Stimulated activated CD4-positive, alpha-beta T cell treated with anti-CD3 and anti-CD28 coated beads, Interleukin-4, amount 100 ng/mL, for 48 hours (primary cell): Measurements from ENCODE around the gene ADGRG1.
"Not testable (repeated sequence)": the region's sequence is repeated elsewhere in the genome, so short reads cannot be mapped to it uniquely, and the experiment has no call there.

Experiments
- DNase-seq, 2 donors: peaks; one replicate each; pipeline ENCODE4 v3.0.0-alpha.2; 2020; ENCODE audit warnings: low read depth in 2 of 2

ADGRG1 gene

GRCh38 chr16:57628008-57628781, at the start of gene ADGRG1:
TSS of gene ADGRG1 (plus strand) at chr16:57628630. CDS start at chr16:57650288, 21,658 bp downstream.
- peak; percentile 47 to 48 for DNase-seq

GRCh38 chr16:57579361-57579665, 49.1 kb upstream of the ADGRG1 start:
- no peak for DNase-seq

GRCh38 chr16:57585051-57585687, 43.3 kb upstream of the ADGRG1 start:
- DNase-seq = no peak

GRCh38 chr16:57588831-57589230, 39.6 kb upstream of the ADGRG1 start:
- DNase-seq = no peak

- no peak for DNase-seq
These were observed 39.1 kb upstream of the ADGRG1 start for GRCh38 chr16:57589374-57589773.

GRCh38 chr16:57590654-57591085, 37.8 kb upstream of the ADGRG1 start:
- no peak for DNase-seq

- peak; percentile 65 to 75 for DNase-seq
These were observed 37.2 kb upstream of the ADGRG1 start for GRCh38 chr16:57591086-57591869.

- DNase-seq = no peak
These were observed 36.5 kb upstream of the ADGRG1 start for GRCh38 chr16:57591870-57592485.

- DNase-seq = peak in 1 of 2 donors; percentile 47
These were observed 35.8 kb upstream of the ADGRG1 start for GRCh38 chr16:57592591-57593003.

- no peak for DNase-seq
These were observed 35.4 kb upstream of the ADGRG1 start for GRCh38 chr16:57593021-57593420.

GRCh38 chr16:57593990-57594389, 34.4 kb upstream of the ADGRG1 start:
- no peak for DNase-seq

GRCh38 chr16:57594531-57595031, 33.8 kb upstream of the ADGRG1 start:
- DNase-seq = no peak

- DNase-seq = not testable (repeated sequence)
These were observed 32.2 kb upstream of the ADGRG1 start for GRCh38 chr16:57596234-57596633.

GRCh38 chr16:57598437-57598836, 30.0 kb upstream of the ADGRG1 start:
- no peak for DNase-seq

GRCh38 chr16:57600048-57600835, 28.2 kb upstream of the ADGRG1 start:
- peak in 1 of 2 donors; percentile 37 for DNase-seq

- no peak for DNase-seq
These were observed 27.4 kb upstream of the ADGRG1 start for GRCh38 chr16:57600952-57601580.

- peak in 1 of 2 donors; percentile 57 for DNase-seq
These were observed 26.5 kb upstream of the ADGRG1 start for GRCh38 chr16:57601801-57602478.

- DNase-seq = no peak
These were observed 25.1 kb upstream of the ADGRG1 start for GRCh38 chr16:57603115-57604024.

GRCh38 chr16:57604177-57604576, 24.3 kb upstream of the ADGRG1 start:
- no peak for DNase-seq
